Calu3 (cell line): ENCODE measurements around the gene URM1. TPM values are rescaled to one million over a fixed set of nuclear protein-coding genes. Genes with fewer than 3 reads are reported as not detected.

Source experiments
- BruUV-seq: library from RNA; stranded (reverse); fragments of 400-500 nt; replicated peaks from 2 replicates; lab custom pipeline; 2021; lab: Mats Ljungman, UMichigan
- CTCF ChIA-PET: fragments of 300-600 bp; sonication (Branson Sonifier 250); formaldehyde crosslinking; loops from one replicate; lab custom pipeline; 2022; ENCODE audit warnings: antibody characterized with exemption; lab: Charles Lee
- DNase-seq: peaks from one replicate; pipeline ENCODE4 v3.0.0; 2022
- H3K27ac Mint-ChIP-seq: one replicate; pipeline ENCODE4 v1.8.0; 2022; ENCODE audit warnings: mixed read lengths; ENCODE audit not compliant: unreplicated experiment
- H3K27me3 Mint-ChIP-seq: one replicate; pipeline ENCODE4 v1.8.0; 2022; ENCODE audit warnings: mixed read lengths; ENCODE audit not compliant: unreplicated experiment
- H3K36me3 Mint-ChIP-seq: one replicate; pipeline ENCODE4 v1.8.0; 2022; ENCODE audit warnings: mild to moderate bottlenecking, moderate library complexity, mixed read lengths; ENCODE audit not compliant: insufficient read depth, unreplicated experiment
- H3K4me1 Mint-ChIP-seq: one replicate; pipeline ENCODE4 v1.8.0; 2022; ENCODE audit warnings: mild to moderate bottlenecking, low read depth, mixed read lengths; ENCODE audit not compliant: unreplicated experiment
- H3K4me3 Mint-ChIP-seq: one replicate; pipeline ENCODE4 v1.8.0; 2022; ENCODE audit warnings: mild to moderate bottlenecking, low read depth, moderate library complexity, mixed read lengths; ENCODE audit not compliant: unreplicated experiment
- H3K9me3 Mint-ChIP-seq: one replicate; pipeline ENCODE4 v1.8.0; 2022; ENCODE audit warnings: low read depth, mixed read lengths; ENCODE audit not compliant: unreplicated experiment
- CTCF ChIP-seq: fragments of 200-600 bp; IDR thresholded peaks from one replicate; pipeline ENCODE4 v1.8.0; 2022; ENCODE audit warnings: antibody characterized with exemption; ENCODE audit not compliant: unreplicated experiment
- intact Hi-C: fragments of 100-400 bp; cut with micrococcal nuclease; formaldehyde crosslinking; loops from one replicate; pipeline ENCODE4 v1.10.0; 2022; ENCODE audit not compliant: unreplicated experiment
- total RNA-seq: library from RNA; stranded (reverse); gene quantifications from 2 replicates; pipeline ENCODE4 v1.2.3, GENCODE V29; 2022

The URM1 gene
- total RNA-seq, 1 experiment from 2014 or later, result 38.6 TPM

GRCh38 chr9:128399861-128400260 lies 28.7 kb downstream of the URM1 start:
- Mint-ChIP-seq H3K4me1 (peaks cover 13% of the 10 kb centered on the region), H3K4me3 (no peak overlapping the region), H3K36me3 (no peaks in the 10 kb centered on the region), H3K27ac (no peak overlapping the region), H3K9me3 (no peaks in the 10 kb centered on the region), H3K27me3 (peaks cover 27% of the 10 kb centered on the region)
- intact Hi-C loops, result no loop called here
- DNase-seq, result no peak
- no TSS peak for BruUV-seq
- no peak for TF ChIP-seq CTCF
- CTCF ChIA-PET, result no interaction called here

GRCh38 chr9:128404560-128404959 lies 33.4 kb downstream of the URM1 start:
- TF ChIP-seq CTCF, result no peak
- Mint-ChIP-seq H3K9me3 (no peaks in the 10 kb centered on the region), H3K4me3 (no peak overlapping the region), H3K27me3 (peaks cover 7% of the 10 kb centered on the region), H3K36me3 (no peaks in the 10 kb centered on the region), H3K4me1 (no peaks in the 10 kb centered on the region), H3K27ac (no peak overlapping the region)
- DNase-seq, result no peak
- BruUV-seq, result no TSS peak
- intact Hi-C loops, result no loop called here
- CTCF ChIA-PET, result no interaction called here

GRCh38 chr9:128405077-128405779 lies 34.1 kb downstream of the URM1 start:
- no peak for DNase-seq
- intact Hi-C loops, result no loop called here
- Mint-ChIP-seq H3K4me1 (no peaks in the 10 kb centered on the region), H3K9me3 (no peaks in the 10 kb centered on the region), H3K4me3 (no peak overlapping the region), H3K36me3 (no peaks in the 10 kb centered on the region), H3K27me3 (peaks cover under 1% of the 10 kb centered on the region), H3K27ac (no peak overlapping the region)
- no peak for TF ChIP-seq CTCF
- CTCF ChIA-PET, result no interaction called here
- no TSS peak for BruUV-seq

- BruUV-seq, result no TSS peak
- Mint-ChIP-seq H3K4me1 (no peaks in the 10 kb centered on the region), H3K27ac (no peak overlapping the region), H3K36me3 (no peaks in the 10 kb centered on the region), H3K4me3 (no peak overlapping the region), H3K9me3 (no peaks in the 10 kb centered on the region), H3K27me3 (peaks cover under 1% of the 10 kb centered on the region)
- CTCF ChIA-PET, result no interaction called here
- intact Hi-C loops, result no loop called here
- no peak for TF ChIP-seq CTCF
- no peak for DNase-seq
Observed at GRCh38 chr9:128405780-128406171, 34.6 kb downstream of the URM1 start.
